HEK293T (cell line): Measurements from ENCODE around the gene CD300LF.

Experiments
- ARNT ChIP-seq: fragments of 450-650 bp; IDR thresholded peaks from 2 replicates; pipeline ENCODE4 v1.6.1; 2017; ENCODE audit warnings: mild to moderate bottlenecking
- BHLHE40 ChIP-seq: fragments of 450-650 bp; IDR thresholded peaks from 2 replicates; pipeline ENCODE4 v1.6.1; 2016; ENCODE audit warnings: mild to moderate bottlenecking, moderate library complexity, borderline replicate concordance
- CTBP1 ChIP-seq: fragments of 450-650 bp; IDR thresholded peaks from 2 replicates; pipeline ENCODE4 v1.6.1; 2016; ENCODE audit warnings: borderline replicate concordance
- ELF4 ChIP-seq: fragments of 450-650 bp; IDR thresholded peaks from 2 replicates; pipeline ENCODE4 v1.6.1; 2017; ENCODE audit warnings: antibody characterized with exemption
- FOXA1 ChIP-seq: fragments of 450-650 bp; IDR thresholded peaks from 2 replicates; pipeline ENCODE4 v1.6.1; 2016; ENCODE audit warnings: mild to moderate bottlenecking
- FOXK2 ChIP-seq: fragments of 450-650 bp; IDR thresholded peaks from 2 replicates; pipeline ENCODE4 v1.6.1; 2016; ENCODE audit warnings: mild to moderate bottlenecking
- FOXM1 ChIP-seq: fragments of 450-650 bp; IDR thresholded peaks from 2 replicates; pipeline ENCODE4 v1.6.1; 2017; ENCODE audit warnings: mild to moderate bottlenecking, borderline replicate concordance
- SP1 ChIP-seq: fragments of 450-650 bp; IDR thresholded peaks from 2 replicates; pipeline ENCODE4 v1.6.1; 2017
- ZNF384 ChIP-seq: fragments of 450-650 bp; IDR thresholded peaks from 2 replicates; pipeline ENCODE4 v1.6.1; 2016

DNA sequence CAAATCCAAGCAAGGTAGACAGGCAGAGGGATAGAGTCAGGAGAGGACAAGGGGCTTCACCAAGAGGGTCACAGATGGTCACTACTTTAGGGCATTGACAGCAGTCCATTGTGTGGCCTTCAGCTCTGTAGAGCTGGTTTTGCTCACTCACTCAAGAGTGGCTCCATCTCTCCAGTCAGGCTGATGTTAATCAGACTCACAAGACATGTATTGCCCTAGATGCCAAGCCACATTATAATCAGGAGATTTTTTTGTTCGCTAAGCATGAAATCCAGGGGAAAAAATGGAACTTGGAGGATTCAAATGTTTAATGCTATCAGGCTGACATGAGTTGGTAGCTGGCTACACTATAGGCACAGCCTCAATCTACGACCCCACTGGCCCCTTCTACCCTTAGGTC lies 32.5 kb downstream of the CD300LF start:
- TF ChIP-seq SP1 (no peak), CTBP1 (no peak), ZNF384 (no peak), FOXM1 (no peak), FOXK2 (no peak), FOXA1 (no peak), ARNT (no peak), BHLHE40 (no peak), ELF4 (no peak)
